Activated naive CD4-positive, alpha-beta T cell treated with anti-CD3 and anti-CD28 coated beads for 36 hours (primary cell): ENCODE measurements around the gene CES1. TPM values are rescaled to one million over a fixed set of nuclear protein-coding genes. Genes with fewer than 3 reads are reported as not detected.
"Not testable (repeated sequence)": the region's sequence is repeated elsewhere in the genome, so short reads cannot be mapped to it uniquely, and the experiment has no call there.

Experiments
- CTCF ChIA-PET: fragments of 350-600 bp; sonication (Branson Sonifier 250); formaldehyde crosslinking; loops from one replicate; lab custom pipeline; 2021; ENCODE audit warnings: antibody characterized with exemption; lab: Charles Lee
- DNase-seq: peaks from one replicate; pipeline ENCODE4 v3.0.0-alpha.2; 2020
- H3K27ac Mint-ChIP-seq: one replicate; pipeline ENCODE4 v1.8.0; 2021; ENCODE audit warnings: mild to moderate bottlenecking, mixed read lengths
- H3K27me3 Mint-ChIP-seq: one replicate; pipeline ENCODE4 v1.8.0; 2021; ENCODE audit warnings: low read depth, mixed read lengths
- H3K36me3 Mint-ChIP-seq: one replicate; pipeline ENCODE4 v1.8.0; 2021; ENCODE audit warnings: low read depth, mixed read lengths
- H3K4me1 Mint-ChIP-seq: one replicate; pipeline ENCODE4 v1.8.0; 2021; ENCODE audit warnings: low read depth, mixed read lengths
- H3K4me3 Mint-ChIP-seq: one replicate; pipeline ENCODE4 v1.8.0; 2021; ENCODE audit warnings: mild to moderate bottlenecking, moderate library complexity, mixed read lengths
- H3K9me3 Mint-ChIP-seq: one replicate; pipeline ENCODE4 v1.8.0; 2021; ENCODE audit warnings: mixed read lengths
- intact Hi-C: fragments of 100-400 bp; cut with micrococcal nuclease; formaldehyde crosslinking; loops from one replicate; pipeline ENCODE4 v1.15.1; 2023
- total RNA-seq, 2 experiments: library from RNA; stranded (reverse); gene quantifications; one replicate each; pipeline ENCODE4 v1.2.3, GENCODE V29; 2021

CES1 gene
- not detected for total RNA-seq

GRCh38 chr16:55832773-55833691, at the start of gene CES1:
TSS of gene CES1 (minus strand) at chr16:55833096. CDS start at chr16:55833055, 41 bp downstream.
- no peak for DNase-seq
- intact Hi-C loops: no loop called here
- Mint-ChIP-seq H3K36me3 (no peaks in the 10 kb centered on the region), H3K27ac (no peak within 1 kb of the TSS), H3K4me3 (no peak within 1 kb of the TSS), H3K9me3 (no peaks in the 10 kb centered on the region), H3K27me3 (peaks cover 9% of the 10 kb centered on the region), H3K4me1 (no peaks in the 10 kb centered on the region)
- CTCF ChIA-PET: interaction anchor here (0.7 to 1.1 kb wide), 2 partner anchors 9 to 111 kb away, joined by 3 read pairs; no protein-coding TSS in a partner anchor

- Mint-ChIP-seq H3K4me3 (no peak overlapping the region), H3K4me1 (no peaks in the 10 kb centered on the region), H3K9me3 (no peaks in the 10 kb centered on the region), H3K27ac (no peak overlapping the region), H3K36me3 (no peaks in the 10 kb centered on the region), H3K27me3 (no peaks in the 10 kb centered on the region)
- CTCF ChIA-PET: no interaction called here
- DNase-seq: no peak
- intact Hi-C loops: no loop called here
Observed at GRCh38 chr16:55876854-55877253, 44.0 kb upstream of the CES1 start.

- CTCF ChIA-PET: no interaction called here
- H3K4me1 Mint-ChIP-seq: no peaks in the 10 kb centered on the region
- no peaks in the 10 kb centered on the region for H3K27me3 Mint-ChIP-seq
Observed at GRCh38 chr16:55875273-55875672, 42.4 kb upstream of the CES1 start, which contains the start of gene CES5A. TSS of gene CES5A (minus strand) at chr16:55875373. CDS start at chr16:55875221, 152 bp downstream.

DNA sequence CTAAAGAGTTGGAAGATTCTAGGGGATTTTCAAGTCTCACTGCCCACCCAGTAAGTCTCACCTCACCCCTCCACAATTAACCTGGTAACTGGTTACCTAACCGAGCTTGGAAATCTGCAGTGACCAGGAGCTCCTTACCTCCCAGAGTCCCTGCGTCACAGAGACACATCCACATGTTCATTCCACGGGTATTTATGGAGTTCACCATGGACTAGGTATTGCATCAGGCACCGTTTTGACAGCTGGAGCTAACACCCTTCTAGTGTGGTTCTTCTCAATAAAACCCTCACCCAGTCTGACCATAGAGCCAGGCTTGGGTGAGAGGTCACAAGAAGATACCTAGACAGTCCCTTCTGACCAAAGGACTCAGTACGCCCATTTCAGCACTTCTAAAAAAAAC, 40.2 kb upstream of the CES1 start:
- intact Hi-C loops: no loop called here
- CTCF ChIA-PET: no interaction called here
- H3K9me3 Mint-ChIP-seq: no peaks in the 10 kb centered on the region
- H3K27ac Mint-ChIP-seq: no peak overlapping the region
- no peaks in the 10 kb centered on the region for H3K27me3 Mint-ChIP-seq
- H3K4me3 Mint-ChIP-seq: no peak overlapping the region
- no peaks in the 10 kb centered on the region for H3K36me3 Mint-ChIP-seq
- no peak for DNase-seq
- no peaks in the 10 kb centered on the region for H3K4me1 Mint-ChIP-seq

More at GRCh38 chr16:55875273-55875672, 42.4 kb upstream of the CES1 start, which contains the start of gene CES5A:
- Mint-ChIP-seq H3K27ac (no peak within 1 kb of the TSS), H3K4me3 (no peak within 1 kb of the TSS), H3K36me3 (no peaks in the 10 kb centered on the region), H3K9me3 (no peaks in the 10 kb centered on the region)
- no peak for DNase-seq
- intact Hi-C loops: no loop called here

DNA sequence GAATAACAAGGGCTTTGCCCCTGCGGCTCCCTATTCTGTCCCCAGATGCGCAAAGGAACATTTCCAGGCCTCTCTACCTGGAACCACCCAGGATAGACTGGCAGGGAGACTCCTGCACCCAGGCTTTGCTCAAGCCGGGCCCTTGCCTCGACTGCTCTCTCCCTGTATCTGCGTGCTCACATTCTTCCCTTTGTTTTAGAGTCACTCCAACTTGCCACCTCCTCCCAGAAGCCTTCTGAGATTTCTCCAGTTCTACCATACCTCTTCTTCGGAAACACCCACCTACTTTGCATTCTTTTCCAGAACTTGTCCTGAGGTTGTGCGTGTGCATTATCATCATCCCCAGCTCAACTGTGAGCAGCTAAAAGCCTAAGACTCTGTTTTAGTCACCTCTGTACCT, 39.2 kb upstream of the CES1 start:
- H3K27ac Mint-ChIP-seq: no peak overlapping the region
- H3K27me3 Mint-ChIP-seq: no peaks in the 10 kb centered on the region
- intact Hi-C loops: no loop called here
- DNase-seq: no peak
- no peaks in the 10 kb centered on the region for H3K36me3 Mint-ChIP-seq
- no peaks in the 10 kb centered on the region for H3K4me1 Mint-ChIP-seq
- H3K9me3 Mint-ChIP-seq: no peaks in the 10 kb centered on the region
- no peak overlapping the region for H3K4me3 Mint-ChIP-seq
- CTCF ChIA-PET: interaction anchor here (0.7 kb wide), 1 partner anchor 711 kb away, joined by 3 read pairs; no protein-coding TSS in a partner anchor

- Mint-ChIP-seq H3K4me1 (no peaks in the 10 kb centered on the region), H3K27ac (no peak overlapping the region), H3K4me3 (no peak overlapping the region), H3K9me3 (no peaks in the 10 kb centered on the region), H3K27me3 (no peaks in the 10 kb centered on the region), H3K36me3 (no peaks in the 10 kb centered on the region)
- intact Hi-C loops: no loop called here
- CTCF ChIA-PET: interaction anchor here (0.7 kb wide), 1 partner anchor 710 kb away, joined by 3 read pairs; no protein-coding TSS in a partner anchor
- DNase-seq: no peak
Observed at GRCh38 chr16:55871411-55872038, 38.6 kb upstream of the CES1 start.

DNA sequence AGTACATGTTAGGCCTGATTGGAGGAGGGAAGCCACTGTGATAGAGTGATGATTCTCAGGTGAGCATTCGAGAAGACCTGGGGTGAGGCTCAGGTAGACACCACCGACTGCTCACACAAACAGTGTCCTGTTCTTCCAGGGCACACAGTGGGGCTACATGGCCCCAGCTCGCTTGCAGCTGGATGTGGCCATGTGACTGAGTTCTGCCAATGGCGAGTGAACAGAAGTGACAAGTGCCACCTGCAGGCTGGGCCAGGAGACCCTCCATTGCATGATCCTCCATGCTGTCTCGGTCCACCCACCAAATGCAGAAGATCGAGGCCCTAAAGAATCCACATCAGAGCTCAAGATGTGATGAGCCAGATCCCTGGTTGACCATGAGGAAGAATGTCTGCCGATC, 36.1 kb upstream of the CES1 start:
- CTCF ChIA-PET: no interaction called here
- intact Hi-C loops: no loop called here

GRCh38 chr16:55868137-55868536, 35.2 kb upstream of the CES1 start:
- CTCF ChIA-PET: no interaction called here
- no peaks in the 10 kb centered on the region for H3K4me1 Mint-ChIP-seq
- no peaks in the 10 kb centered on the region for H3K27me3 Mint-ChIP-seq
- intact Hi-C loops: no loop called here
- no peak for DNase-seq
- H3K27ac Mint-ChIP-seq: no peak overlapping the region
- no peak overlapping the region for H3K4me3 Mint-ChIP-seq
- H3K9me3 Mint-ChIP-seq: no peaks in the 10 kb centered on the region
- H3K36me3 Mint-ChIP-seq: no peaks in the 10 kb centered on the region

More for the DNA sequence above, 36.1 kb upstream of the CES1 start:
- no peaks in the 10 kb centered on the region for H3K9me3 Mint-ChIP-seq
- H3K4me3 Mint-ChIP-seq: no peak overlapping the region
- DNase-seq: no peak
- H3K36me3 Mint-ChIP-seq: no peaks in the 10 kb centered on the region
- H3K4me1 Mint-ChIP-seq: no peaks in the 10 kb centered on the region
- H3K27ac Mint-ChIP-seq: no peak overlapping the region
- no peaks in the 10 kb centered on the region for H3K27me3 Mint-ChIP-seq

DNA sequence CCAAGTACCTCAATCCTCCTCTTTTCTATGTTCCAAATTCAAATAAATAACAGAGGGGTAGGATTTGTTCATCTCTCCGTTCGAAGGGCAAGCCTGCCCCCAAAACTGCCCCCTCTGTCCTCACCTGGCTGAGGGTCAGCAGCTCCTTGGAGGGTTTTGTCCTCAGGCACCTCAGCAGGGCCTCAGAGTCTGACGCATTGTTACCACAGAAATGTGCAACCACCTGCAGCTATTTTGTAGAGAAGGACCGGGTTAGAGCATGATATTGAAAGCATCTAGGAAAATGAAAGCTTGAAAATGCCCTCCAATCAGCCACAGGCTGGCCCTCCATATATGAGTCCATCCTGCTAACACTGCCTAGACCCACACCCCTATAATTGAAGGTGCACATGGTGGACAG, 28.4 kb upstream of the CES1 start:
- intact Hi-C loops: no loop called here
- no peaks in the 10 kb centered on the region for H3K27me3 Mint-ChIP-seq
- no peak for DNase-seq
- CTCF ChIA-PET: no interaction called here
- no peak overlapping the region for H3K27ac Mint-ChIP-seq
- no peaks in the 10 kb centered on the region for H3K36me3 Mint-ChIP-seq
- no peaks in the 10 kb centered on the region for H3K9me3 Mint-ChIP-seq
- no peaks in the 10 kb centered on the region for H3K4me1 Mint-ChIP-seq
- H3K4me3 Mint-ChIP-seq: no peak overlapping the region

DNA sequence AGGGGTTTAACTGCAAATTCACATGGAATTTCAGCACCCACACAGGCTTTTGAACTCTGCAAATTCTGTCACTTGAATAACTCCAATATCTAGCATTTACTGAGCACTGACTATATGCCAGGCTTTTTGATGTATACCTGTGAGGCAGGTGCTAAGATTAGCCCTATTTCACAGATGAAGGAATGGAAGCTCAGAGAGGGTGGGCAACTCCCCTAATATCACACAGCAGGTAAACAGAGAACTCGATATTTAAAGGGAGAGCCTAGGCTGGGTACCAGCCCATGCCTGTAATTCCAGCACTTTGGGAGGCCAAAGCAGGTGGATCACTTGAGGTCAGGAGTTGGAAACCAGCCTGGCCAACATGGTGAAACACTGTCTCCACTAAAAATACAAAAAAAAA, 24.8 kb upstream of the CES1 start:
- DNase-seq, intact Hi-C loops, H3K4me3 Mint-ChIP-seq, H3K36me3 Mint-ChIP-seq, H3K27ac Mint-ChIP-seq, CTCF ChIA-PET, H3K9me3 Mint-ChIP-seq, H3K4me1 Mint-ChIP-seq, H3K27me3 Mint-ChIP-seq: not testable (repeated sequence)

DNA sequence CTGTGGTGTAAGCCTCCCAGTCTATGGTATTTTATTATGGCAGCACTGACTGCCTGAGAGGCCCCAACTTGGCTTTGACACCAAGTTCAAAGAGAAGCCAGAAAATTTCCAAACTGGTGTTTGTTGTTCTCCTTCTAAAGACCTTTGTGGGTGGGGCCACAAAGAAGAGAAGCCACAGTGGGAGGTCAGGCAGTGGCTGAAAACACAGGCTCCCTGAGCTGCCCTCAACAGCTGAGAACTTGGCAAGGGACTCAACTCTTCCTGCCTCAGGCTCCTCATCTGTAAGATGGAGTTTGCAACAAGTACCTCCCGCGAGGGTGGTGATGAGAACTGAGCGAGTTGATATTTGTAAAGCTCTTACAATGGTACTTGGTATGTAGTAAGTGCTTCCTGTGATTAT, 24.1 kb upstream of the CES1 start:
- no peaks in the 10 kb centered on the region for H3K9me3 Mint-ChIP-seq
- H3K27me3 Mint-ChIP-seq: peaks cover 2% of the 10 kb centered on the region
- no peaks in the 10 kb centered on the region for H3K36me3 Mint-ChIP-seq
- no peak overlapping the region for H3K4me3 Mint-ChIP-seq
- no peaks in the 10 kb centered on the region for H3K4me1 Mint-ChIP-seq
- H3K27ac Mint-ChIP-seq: no peak overlapping the region
- no peak for DNase-seq
- CTCF ChIA-PET: no interaction called here
- intact Hi-C loops: no loop called here

DNA sequence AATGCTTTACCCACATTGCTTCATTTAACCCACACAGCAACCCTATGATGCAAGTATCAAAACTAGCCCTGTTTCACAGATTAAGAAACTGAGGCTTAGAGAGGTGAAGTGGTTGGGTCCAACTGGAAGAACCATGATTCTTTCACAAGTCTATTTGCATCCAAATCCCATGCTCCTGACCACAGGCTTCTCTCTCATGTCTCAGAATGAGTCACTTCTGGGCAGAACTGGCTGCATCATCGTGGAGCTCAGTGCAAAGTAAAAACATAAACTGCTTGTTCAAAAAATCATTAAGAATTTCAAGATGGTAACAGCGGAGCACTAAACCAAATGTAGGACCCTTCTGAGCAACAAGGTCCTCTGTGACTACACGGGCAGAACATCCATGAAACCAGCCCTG, 20.2 kb upstream of the CES1 start:
- Mint-ChIP-seq H3K4me1 (no peaks in the 10 kb centered on the region), H3K27me3 (peaks cover 15% of the 10 kb centered on the region), H3K36me3 (no peaks in the 10 kb centered on the region), H3K9me3 (no peaks in the 10 kb centered on the region), H3K4me3 (no peak overlapping the region), H3K27ac (no peak overlapping the region)
- DNase-seq: no peak
- intact Hi-C loops: no loop called here
- CTCF ChIA-PET: interaction anchor here (1.3 kb wide), 1 partner anchor 388 kb away, joined by 3 read pairs; no protein-coding TSS in a partner anchor
